SK-N-SH (cell line): Measurements from ENCODE around the gene FNDC3B. TPM values are rescaled to one million over a fixed set of nuclear protein-coding genes. Genes with fewer than 3 reads are reported as not detected.

Source experiments
- CTCF ChIA-PET: fragments of 300-600, 350-600 bp; formaldehyde crosslinking; extraction: SDS; loops from one replicate; lab custom pipeline; 2021; lab: Yijun Ruan, JAX
- POLR2A ChIA-PET: fragments of 350-600 bp; sonication (Branson Sonifier 250); formaldehyde crosslinking; extraction: SDS; loops from one replicate; lab custom pipeline; 2020; ENCODE audit warnings: antibody characterized with exemption, inconsistent platforms; lab: Yijun Ruan, JAX
- DNase-seq: peaks from one replicate; pipeline ENCODE4 v3.0.0; 2012
- H2AFZ ChIP-seq: fragments of 200-600 bp; sonication (generic); 2 replicates; pipeline ENCODE4 v1.8.1; 2016; ENCODE audit warnings: antibody characterized with exemption, mild to moderate bottlenecking, low read depth
- H3F3A ChIP-seq: fragments of 200-600 bp; sonication (generic); replicated peaks from 2 replicates; pipeline ENCODE3; 2016; ENCODE audit warnings: antibody characterized with exemption, mild to moderate bottlenecking; ENCODE audit not compliant: insufficient read depth
- H3K27ac ChIP-seq, 2 experiments: fragments of 200-500 bp in 1 of 2; fragments of 200-600 bp in 1 of 2; sonication (Bioruptor generic) in 1 of 2; sonication (generic), shearing (Covaris generic) in 1 of 2; 2 replicates each; pipeline versions ENCODE4 v1.5.1 to v1.6.1; 2014 to 2016; ENCODE audit warnings: low read depth in 2 of 2, inconsistent platforms in 1 of 2, low read length in 1 of 2, mild to moderate bottlenecking in 1 of 2, mixed read lengths in 1 of 2
- H3K27me3 ChIP-seq: fragments of 200-600 bp; sonication (generic), shearing (Covaris generic); 2 replicates; pipeline ENCODE4 v1.6.1; 2016; ENCODE audit warnings: mixed run types; ENCODE audit not compliant: insufficient read depth
- H3K36me3 ChIP-seq, 2 experiments: fragments of 200-500 bp in 1 of 2; fragments of 200-600 bp in 1 of 2; sonication (Bioruptor generic) in 1 of 2; sonication (generic) in 1 of 2; replicated peaks in 1 of 2; 2 replicates each; pipeline versions ENCODE3 to v1.5.1; 2014 to 2016; ENCODE audit warnings: low read length in 1 of 2, mild to moderate bottlenecking in 1 of 2; ENCODE audit not compliant: insufficient read depth in 2 of 2, control insufficient read depth in 1 of 2
- H3K4me1 ChIP-seq, 2 experiments: fragments of 200-500 bp in 1 of 2; fragments of 200-600 bp in 1 of 2; sonication (Bioruptor generic) in 1 of 2; sonication (generic), shearing (Covaris generic) in 1 of 2; 2 replicates each; pipeline versions ENCODE4 v1.5.1 to v1.6.1; 2014 to 2016; ENCODE audit warnings: low read depth in 1 of 2, low read length in 1 of 2, mixed run types in 1 of 2; ENCODE audit not compliant: insufficient read depth in 2 of 2, control insufficient read depth in 1 of 2
- H3K4me2 ChIP-seq: fragments of 200-600 bp; sonication (generic), shearing (Covaris generic); 2 replicates; pipeline ENCODE4 v1.6.1; 2017; ENCODE audit warnings: mixed run types
- H3K4me3 ChIP-seq, 2 experiments: fragments of 200-500 bp in 1 of 2; fragments of 200-600 bp in 1 of 2; sonication (Bioruptor generic) in 1 of 2; sonication (generic), shearing (Covaris generic) in 1 of 2; 2 replicates each; pipeline versions ENCODE4 v1.5.1 to v1.8.1; 2014 to 2016; ENCODE audit warnings: low read depth in 2 of 2, inconsistent platforms in 1 of 2, low read length in 1 of 2, mild to moderate bottlenecking in 1 of 2, mixed read lengths in 1 of 2, moderate library complexity in 1 of 2
- H3K79me2 ChIP-seq: fragments of 200-600 bp; sonication (generic); 2 replicates; pipeline ENCODE4 v1.8.1; 2017; ENCODE audit warnings: mild to moderate bottlenecking; ENCODE audit not compliant: insufficient read depth
- H3K9ac ChIP-seq: fragments of 200-600 bp; sonication (generic); 2 replicates; pipeline ENCODE4 v1.6.1; 2017; ENCODE audit warnings: mixed run types
- H3K9me2 ChIP-seq: fragments of 200-600 bp; sonication (generic); 2 replicates; pipeline ENCODE4 v1.6.1; 2017; ENCODE audit warnings: mixed run types
- H3K9me3 ChIP-seq: fragments of 200-600 bp; sonication (generic); 2 replicates; pipeline ENCODE4 v1.6.1; 2017; ENCODE audit warnings: mixed run types, mild to moderate bottlenecking, moderate library complexity
- H4K20me1 ChIP-seq: fragments of 200-600 bp; sonication (generic); 2 replicates; pipeline ENCODE4 v1.6.1; 2017; ENCODE audit warnings: mild to moderate bottlenecking, mixed run types; ENCODE audit not compliant: insufficient read depth
- EP300 ChIP-seq, 2 experiments: IDR thresholded peaks; 2 replicates each; pipeline versions ENCODE4 v1.4.0 to v1.6.1; 2012; ENCODE audit warnings: borderline replicate concordance in 1 of 2, low read depth in 1 of 2, low read length in 1 of 2
- EZH2phosphoT487 ChIP-seq: fragments of 200-600 bp; sonication (generic); IDR thresholded peaks from 2 replicates; pipeline ENCODE4 v1.6.1; 2017; ENCODE audit warnings: low read depth, mixed run types, mild to moderate bottlenecking, antibody characterized with exemption, moderate library complexity, borderline replicate concordance
- FOSL2 ChIP-seq: IDR thresholded peaks from 2 replicates; pipeline ENCODE4 v1.4.0; 2012; ENCODE audit warnings: low read depth, mild to moderate bottlenecking, moderate library complexity, borderline replicate concordance
- FOXJ3 ChIP-seq: sonication (generic); formaldehyde crosslinking; IDR thresholded peaks from 2 replicates; pipeline ENCODE4 v1.5.1; 2020; ENCODE audit warnings: mild to moderate bottlenecking, missing genetic modification reagents
- GATA2 ChIP-seq: sonication (generic); formaldehyde crosslinking; IDR thresholded peaks from 2 replicates; pipeline ENCODE4 v1.5.0; 2020; ENCODE audit warnings: mild to moderate bottlenecking, missing genetic modification reagents
- JUND ChIP-seq: IDR thresholded peaks from 2 replicates; pipeline ENCODE4 v1.4.0; 2012
- MAX ChIP-seq: IDR thresholded peaks from 2 replicates; pipeline ENCODE4 v1.4.0; 2012; ENCODE audit warnings: low read depth
- MEF2A ChIP-seq: IDR thresholded peaks from 2 replicates; pipeline ENCODE4 v1.4.0; 2012; ENCODE audit warnings: low read depth, borderline replicate concordance
- MXI1 ChIP-seq: IDR thresholded peaks from 2 replicates; pipeline ENCODE4 v1.6.1; 2012; ENCODE audit warnings: mild to moderate bottlenecking, low read depth, low read length, improper control_type of control experiment
- NFIC ChIP-seq: IDR thresholded peaks from 2 replicates; pipeline ENCODE4 v1.4.0; 2012; ENCODE audit warnings: borderline replicate concordance
- RAD21 ChIP-seq: IDR thresholded peaks from 2 replicates; pipeline ENCODE4 v1.6.1; 2012; ENCODE audit warnings: mild to moderate bottlenecking, low read length
- RCOR1 ChIP-seq: fragments of 150-350 bp; IDR thresholded peaks from 2 replicates; pipeline ENCODE4 v1.6.1; 2017; ENCODE audit warnings: antibody characterized with exemption, low read length
- SMC3 ChIP-seq: IDR thresholded peaks from 2 replicates; pipeline ENCODE4 v1.6.1; 2012; ENCODE audit warnings: low read depth, low read length, improper control_type of control experiment
- TAF1 ChIP-seq: IDR thresholded peaks from 2 replicates; pipeline ENCODE4 v1.6.1; 2012; ENCODE audit warnings: low read depth, mild to moderate bottlenecking, low read length, moderate library complexity, borderline replicate concordance
- TCF12 ChIP-seq: IDR thresholded peaks from 2 replicates; pipeline ENCODE4 v1.4.0; 2012
- TEAD4 ChIP-seq: IDR thresholded peaks from 2 replicates; pipeline ENCODE4 v1.4.0; 2012; ENCODE audit warnings: mild to moderate bottlenecking, borderline replicate concordance; ENCODE audit not compliant: insufficient read depth
- USF1 ChIP-seq: IDR thresholded peaks from 2 replicates; pipeline ENCODE4 v1.4.0; 2012; ENCODE audit warnings: low read depth, borderline replicate concordance
- USF2 ChIP-seq: fragments of 150-350 bp; IDR thresholded peaks from 2 replicates; pipeline ENCODE4 v1.6.1; 2017; ENCODE audit warnings: antibody characterized with exemption, low read length, low read depth, borderline replicate concordance
- YY1 ChIP-seq: IDR thresholded peaks from 2 replicates; pipeline ENCODE4 v1.4.0; 2012; ENCODE audit warnings: low read depth, mild to moderate bottlenecking
- ZBTB33 ChIP-seq: IDR thresholded peaks from 2 replicates; pipeline ENCODE4 v1.4.0; 2012; ENCODE audit warnings: low read depth, borderline replicate concordance
- WGBS: methylation state at CpG from one replicate; pipeline ENCODE4 v1.1.6; 2017; ENCODE audit warnings: low lambda C conversion rate; 5-methylcytosine and 5-hydroxymethylcytosine counted together
- polyA plus RNA-seq, 3 experiments: library from polyadenylated mRNA; depleted of rRNA; stranded (reverse); fragments of >200 nt; gene quantifications; 2 replicates each; pipeline ENCODE4 v1.2.3, GENCODE V29; 2012

Gene FNDC3B
- polyA plus RNA-seq, 1 of the 3 experiments (the other 2 are of a cell fraction): 10.4 TPM

- DNase-seq: peak; percentile 26
- POLR2A ChIA-PET: no interaction called here
These were observed 161.9 kb downstream of the FNDC3B start for GRCh38 chr3:172201136-172201869.

GRCh38 chr3:172201870-172202236 is 162.5 kb downstream of the FNDC3B start:
- no peak overlapping the region for H3K4me2 ChIP-seq
- H3K79me2 ChIP-seq: peaks cover 97% of the 10 kb centered on the region
- TF ChIP-seq TEAD4: no peak
- TF ChIP-seq FOXJ3: no peak
- TF ChIP-seq RCOR1: no peak
- no peak for TF ChIP-seq USF2
- TF ChIP-seq MEF2A: no peak
- no peak for TF ChIP-seq JUND
- no peak for TF ChIP-seq NFIC
- TF ChIP-seq MXI1: no peak
- no peak for TF ChIP-seq TCF12
- TF ChIP-seq TAF1: no peak
- TF ChIP-seq USF1: no peak
- TF ChIP-seq RAD21: no peak
- TF ChIP-seq SMC3: no peak
- no peak for TF ChIP-seq GATA2 (CRISPR knock-in tag)
- TF ChIP-seq ZBTB33: no peak
- no peak for TF ChIP-seq YY1
- no peak for TF ChIP-seq FOSL2
- TF ChIP-seq MAX: no peak
- no peak for TF ChIP-seq EZH2phosphoT487
- DNase-seq: no peak
- peaks cover 22% of the 10 kb centered on the region for H4K20me1 ChIP-seq
- no peaks in the 10 kb centered on the region for H3K27me3 ChIP-seq
- no peaks in the 10 kb centered on the region for H3K9me3 ChIP-seq
- H3K27ac ChIP-seq: peak overlapping the region in 1 of 2 experiments; percentile 38; a peak in 1 of 4 replicates
- no peaks in the 10 kb centered on the region for H3K9me2 ChIP-seq
- POLR2A ChIA-PET: no interaction called here
- no peak overlapping the region for H2AFZ ChIP-seq
- no peak overlapping the region for H3K4me3 ChIP-seq
- H3F3A ChIP-seq: peaks cover 9% of the 10 kb centered on the region
- peaks cover 4 to 20% of the 10 kb centered on the region in 2 experiments; a peak in 2 of 4 replicates for H3K4me1 ChIP-seq
- CTCF ChIA-PET: interaction anchor here (1.4 kb wide), 1 partner anchor 131 kb away, joined by 3 read pairs; no protein-coding TSS in a partner anchor
- WGBS: 63% methylated on average over 3 of the region's 3 CpGs
- peaks cover 0 to 3% of the 10 kb centered on the region in 2 experiments for H3K36me3 ChIP-seq
- no peak overlapping the region for H3K9ac ChIP-seq

More at GRCh38 chr3:172201136-172201869, 161.9 kb downstream of the FNDC3B start:
- 87% methylated on average over 11 of the region's 11 CpGs for WGBS
- CTCF ChIA-PET: interaction anchor here (1.0 to 1.4 kb wide), 2 partner anchors 37 to 131 kb away, joined by 3 read pairs; no protein-coding TSS in a partner anchor
- peaks cover 9% of the 10 kb centered on the region for H3F3A ChIP-seq
- no peak overlapping the region for H3K9ac ChIP-seq
- H3K4me3 ChIP-seq: no peak overlapping the region
- peaks cover 99% of the 10 kb centered on the region for H3K79me2 ChIP-seq
- no peak overlapping the region for H2AFZ ChIP-seq
- H3K9me2 ChIP-seq: no peaks in the 10 kb centered on the region
- peaks cover 4 to 20% of the 10 kb centered on the region in 2 experiments; a peak in 2 of 4 replicates for H3K4me1 ChIP-seq
- H3K4me2 ChIP-seq: no peak overlapping the region
- peaks cover 0 to 3% of the 10 kb centered on the region in 2 experiments for H3K36me3 ChIP-seq
- peaks cover 16% of the 10 kb centered on the region for H4K20me1 ChIP-seq
- no peaks in the 10 kb centered on the region for H3K9me3 ChIP-seq
- no peak for TF ChIP-seq EP300 (IDR thresholded peaks at IDR 0.05; ENCODE audit: borderline replicate concordance in 1 of 2, low read depth in 1 of 2, low read length in 1 of 2)
- no peak for TF ChIP-seq JUND
- TF ChIP-seq NFIC: 0 out of 2 replicates have a peak, but pooled peaks have one; percentile 38
- TF ChIP-seq GATA2 (CRISPR knock-in tag): no peak
- H3K27ac ChIP-seq: peak overlapping the region in 1 of 2 experiments; percentile 38; a peak in 1 of 4 replicates
- H3K27me3 ChIP-seq: no peaks in the 10 kb centered on the region
